OCI-LY7 (cell line): Measurements from ENCODE around the gene APBB2.

Experiments
- CTCF ChIP-seq: fragments of 200-600 bp; sonication (generic); conservative IDR thresholded peaks from 2 replicates; pipeline ENCODE4 v1.5.1; 2014; ENCODE audit warnings: mild to moderate bottlenecking, antibody characterized with exemption, low read length, moderate library complexity, mixed read lengths
- EZH2phosphoT487 ChIP-seq: fragments of 200-600 bp; sonication (generic); IDR thresholded peaks from 2 replicates; pipeline ENCODE4 v1.6.1; 2018; ENCODE audit warnings: low read depth, borderline replicate concordance, mild to moderate bottlenecking, mixed run types, antibody characterized with exemption, low read length, moderate library complexity, mixed read lengths

GRCh38 chr4:41065434-41066006 lies 148.8 kb downstream of the APBB2 start:
- no peak for TF ChIP-seq CTCF
- TF ChIP-seq EZH2phosphoT487 = no peak
